ENCODE data around the gene MECP2.

Gene MECP2

GRCh38 chrX:154032653-154033052 is 64.9 kb downstream of the MECP2 start:
- no peak for DNase-seq (ENCODE audit: low spot score)

GRCh38 chrX:154032160-154032559 is 65.4 kb downstream of the MECP2 start:
- no peak for DNase-seq (ENCODE audit: low spot score)

- DNase-seq (ENCODE audit: low spot score) = no peak
These were observed 66.7 kb downstream of the MECP2 start for GRCh38 chrX:154030715-154031305.

GRCh38 chrX:154030266-154030665 is 67.3 kb downstream of the MECP2 start:
- DNase-seq (ENCODE audit: low spot score) = no peak

DNA sequence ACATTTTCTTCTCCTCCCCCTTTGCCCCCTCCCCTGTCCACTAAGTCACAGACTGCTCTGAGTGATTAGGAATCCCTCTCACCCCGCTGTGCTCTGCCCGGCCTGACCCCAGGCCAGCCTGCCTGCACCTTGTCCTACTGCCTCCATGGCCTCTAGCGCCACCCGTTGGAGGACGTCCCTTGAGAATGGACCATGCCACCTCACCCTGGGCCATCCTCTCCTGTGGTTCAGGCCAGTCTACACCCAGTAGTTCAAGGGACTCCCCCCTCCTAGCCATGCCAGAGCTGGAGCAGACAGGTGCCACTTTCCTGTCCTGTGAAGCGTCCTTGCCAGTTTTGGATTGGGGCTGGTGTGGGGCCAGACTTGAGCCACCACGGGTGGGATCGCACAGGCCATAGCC is 68.1 kb downstream of the MECP2 start:
- DNase-seq (ENCODE audit: low spot score) = no peak

GRCh38 chrX:154028502-154029184 is 68.9 kb downstream of the MECP2 start:
- no peak for DNase-seq (ENCODE audit: low spot score)

GRCh38 chrX:154027986-154028385 is 69.5 kb downstream of the MECP2 start:
- DNase-seq (ENCODE audit: low spot score) = no peak

- DNase-seq (ENCODE audit: low spot score) = no peak
These were observed 70.5 kb downstream of the MECP2 start for GRCh38 chrX:154027022-154027402.

DNA sequence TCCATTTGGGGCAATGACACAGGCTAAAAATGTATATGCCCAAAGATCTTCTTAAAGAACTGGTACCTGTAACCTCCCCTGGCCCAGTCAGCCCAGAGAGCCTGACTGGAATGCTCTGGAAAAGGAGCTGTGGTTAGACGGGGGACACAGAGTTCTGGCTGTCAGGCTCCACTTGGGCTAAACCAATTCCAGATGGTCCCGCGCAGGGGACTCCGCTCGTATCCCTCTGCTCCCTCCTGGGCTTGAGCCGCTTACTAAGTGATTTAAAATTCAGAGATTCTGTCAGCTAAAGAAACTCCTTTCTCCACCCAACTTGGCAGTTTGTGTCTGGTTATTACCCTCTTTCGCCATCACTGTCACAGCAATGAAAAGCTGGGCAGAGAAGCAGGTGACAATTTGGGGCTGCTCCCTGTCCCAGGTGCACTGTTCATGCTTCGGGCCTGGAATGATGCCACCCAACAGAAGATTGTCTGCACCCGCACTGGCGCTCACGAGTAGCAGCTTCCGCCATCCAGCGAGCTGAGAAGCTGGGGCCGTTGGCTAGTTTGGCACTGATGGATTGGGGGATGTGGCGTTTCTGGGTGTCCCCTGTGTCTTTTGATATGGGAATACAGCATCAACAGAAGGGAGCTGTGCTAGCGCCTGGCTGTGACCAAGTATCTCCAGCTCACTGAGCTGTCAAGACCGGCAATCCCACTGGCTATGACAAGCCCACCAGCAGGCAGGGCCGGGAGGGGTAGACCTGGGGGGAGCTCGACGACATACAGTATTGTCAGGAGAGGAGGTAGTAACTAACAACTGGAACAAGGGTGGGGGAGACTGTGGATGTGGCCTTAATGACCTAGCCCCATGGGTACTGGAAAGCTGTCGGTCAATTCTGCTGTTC is 71.1 kb downstream of the MECP2 start:
- DNase-seq (ENCODE audit: low spot score) = no peak

DNA sequence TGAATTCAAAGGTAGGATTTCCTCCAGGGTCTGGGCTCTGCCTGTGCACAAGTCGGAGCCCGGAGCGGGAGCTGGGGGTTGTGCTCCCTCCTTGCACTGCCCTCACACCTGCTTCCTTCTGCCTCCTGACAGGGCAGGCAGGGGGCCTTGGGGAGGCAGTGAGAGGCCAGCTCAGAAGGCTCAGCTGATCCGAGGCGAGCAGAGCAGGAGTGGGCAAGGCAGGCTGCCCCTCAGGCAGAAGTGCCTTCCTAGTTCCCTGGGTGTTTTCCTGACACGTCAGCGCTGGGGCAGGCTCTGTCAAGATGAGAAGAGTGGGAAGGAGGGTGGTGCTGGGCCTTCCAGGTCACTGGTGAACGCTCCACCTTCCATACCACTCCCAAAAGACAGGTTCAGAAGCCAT is 72.3 kb downstream of the MECP2 start:
- no peak for DNase-seq (ENCODE audit: low spot score)

DNA sequence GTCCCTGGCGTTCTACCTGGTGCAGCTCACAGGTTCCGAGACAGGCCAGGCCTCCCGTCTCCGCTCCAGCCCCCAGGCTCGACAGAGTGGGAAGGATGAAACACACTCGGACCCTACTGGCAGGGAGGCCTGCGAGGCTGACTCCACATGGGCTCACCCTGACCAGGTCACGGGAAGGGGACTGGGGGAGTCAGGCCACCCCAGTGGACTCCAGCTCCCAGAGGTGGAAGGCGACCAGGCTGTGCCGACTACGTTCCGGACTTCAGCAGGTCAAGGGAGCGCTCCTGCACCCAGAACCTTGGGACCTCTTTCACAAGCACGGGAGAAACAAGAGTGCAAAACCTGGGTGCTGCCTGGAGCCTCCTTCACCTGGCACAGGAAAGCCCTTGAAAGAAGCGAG is 73.2 kb downstream of the MECP2 start:
- no peak for DNase-seq (ENCODE audit: low spot score)

GRCh38 chrX:154023276-154024000 is 74.1 kb downstream of the MECP2 start:
- no peak for DNase-seq (ENCODE audit: low spot score)

- DNase-seq (ENCODE audit: low spot score) = no peak
These were observed 75.4 kb downstream of the MECP2 start for GRCh38 chrX:154022108-154022507.

GRCh38 chrX:154021131-154021611 is 76.3 kb downstream of the MECP2 start:
- DNase-seq (ENCODE audit: low spot score) = no peak

DNA sequence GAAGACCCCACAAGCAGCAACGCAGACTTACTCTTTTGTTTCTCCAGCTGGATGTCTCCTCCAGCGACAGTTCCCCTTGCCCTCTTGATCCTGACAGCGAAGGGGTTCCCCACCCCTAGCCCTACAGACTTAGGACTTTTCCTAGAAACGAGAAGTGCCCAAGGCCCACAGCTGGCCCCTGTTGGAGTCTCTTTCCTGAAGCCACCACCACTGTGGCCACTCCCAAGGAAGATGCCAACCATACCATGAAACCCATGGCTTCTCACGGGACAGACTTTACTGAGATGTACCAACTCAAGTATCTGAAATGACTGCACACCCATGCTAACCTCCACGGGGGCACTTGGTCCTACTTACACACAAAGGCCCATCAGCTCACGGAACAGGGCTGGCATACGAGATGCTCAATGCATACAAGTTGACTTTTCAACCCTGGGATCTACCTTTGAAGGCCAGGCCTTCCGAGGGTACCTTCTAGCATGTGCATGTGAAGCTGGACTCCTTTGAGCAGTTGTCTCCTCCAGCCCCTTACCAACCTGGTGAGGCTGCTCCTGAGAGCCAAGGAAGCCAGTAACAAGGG is 76.9 kb downstream of the MECP2 start:
- no peak for DNase-seq (ENCODE audit: low spot score)

- peak; percentile 75 for DNase-seq (ENCODE audit: low spot score)
These were observed 77.6 kb downstream of the MECP2 start, which contains the start of gene IRAK1 for GRCh38 chrX:154019633-154020528. IRAK1 (minus strand) TSS chrX:154019902; CDS start chrX:154019812, 90 bp downstream.

DNA sequence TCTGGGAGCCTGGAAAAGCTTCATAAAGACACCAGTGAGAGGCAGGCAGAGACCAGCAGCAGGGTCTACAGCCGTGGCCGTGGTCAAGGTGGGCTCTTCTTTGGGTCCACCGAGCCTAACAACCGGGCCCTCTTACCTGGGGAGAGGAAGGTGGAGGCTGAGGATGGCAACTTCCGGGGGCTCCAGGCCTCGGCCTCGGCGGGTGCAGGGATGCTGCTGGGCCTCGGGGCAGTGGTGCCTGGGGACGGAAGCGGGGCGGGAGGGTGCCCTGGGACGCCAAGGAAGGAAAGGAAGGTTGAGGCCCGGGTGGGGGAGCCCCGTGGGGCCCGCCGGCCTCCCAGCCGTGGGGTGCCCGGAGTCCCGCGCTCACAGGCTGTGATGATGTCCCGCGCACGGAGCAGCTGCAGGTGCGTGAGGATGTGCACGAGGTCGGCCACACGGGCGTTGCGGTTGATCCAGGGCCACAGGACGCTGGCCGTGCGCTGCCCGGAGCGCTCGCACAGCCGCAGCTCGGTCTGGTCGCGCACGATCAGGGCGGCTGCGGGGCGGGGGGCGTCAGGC is 78.4 kb downstream of the MECP2 start:
- peak; percentile 32 for DNase-seq (ENCODE audit: low spot score)

GRCh38 chrX:154018518-154019060 is 78.9 kb downstream of the MECP2 start:
- DNase-seq (ENCODE audit: low spot score) = no peak

DNA sequence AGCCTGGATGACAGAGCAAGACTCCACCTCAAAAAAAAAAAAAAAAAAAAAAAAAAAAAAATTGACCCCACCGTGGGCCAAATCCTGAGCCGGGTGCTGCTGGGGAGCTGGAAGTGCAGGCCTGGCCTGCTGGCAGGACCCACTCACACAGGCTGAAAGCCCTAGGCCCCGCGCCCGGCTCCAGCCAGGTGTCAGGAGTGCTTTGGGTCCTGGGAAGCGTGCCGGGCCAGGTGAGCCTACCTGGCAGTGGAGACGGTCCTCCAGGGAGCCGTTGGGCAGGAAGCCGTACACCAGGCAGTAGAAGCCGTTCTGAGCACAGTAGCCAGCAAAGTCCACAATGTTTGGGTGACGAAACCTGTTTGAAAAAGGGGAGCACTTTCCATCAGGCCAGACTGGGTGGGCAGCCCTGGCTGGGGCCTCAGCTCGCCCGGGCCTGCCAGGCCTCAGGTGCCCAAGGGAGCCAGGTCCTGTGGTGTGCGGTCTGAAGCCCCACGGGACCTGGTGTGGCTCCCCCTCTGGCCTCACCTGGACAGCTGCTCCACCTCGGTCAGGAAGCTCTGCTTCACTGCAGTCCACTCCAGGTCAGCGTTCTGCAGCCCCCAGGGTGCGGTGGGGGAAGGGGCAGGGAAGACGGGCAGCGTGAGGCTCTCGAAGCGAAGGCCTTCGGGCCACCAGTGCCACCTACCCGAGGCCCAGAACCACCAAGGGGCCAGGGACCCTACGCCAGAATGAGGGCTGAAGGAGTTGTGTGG is 79.6 kb downstream of the MECP2 start:
- no peak for DNase-seq (ENCODE audit: low spot score)

All from hepatic stellate cell (primary cell).